Panc1 (cell line): ENCODE data around the gene CDC37L1. TPM values are rescaled to one million over a fixed set of nuclear protein-coding genes. Genes with fewer than 3 reads are reported as not detected.

Source experiments
- total RNA-seq: library from RNA; stranded (reverse); gene quantifications from one replicate; pipeline ENCODE4 v1.2.1, GENCODE V29; 2021; ENCODE audit not compliant: unreplicated experiment

Gene CDC37L1
- total RNA-seq, 1 experiment from 2014 or later, result 3.0 TPM

Other genes with a start within 250 kb of the CDC37L1 start
- gene SLC1A1, start 189.1 kb upstream of the CDC37L1 start, total RNA-seq, result 0.05 TPM
- 1.8 TPM for gene PLPP6, start 17.3 kb upstream of the CDC37L1 start, total RNA-seq
- 0.13 TPM for gene SPATA6L, start 13.1 kb upstream of the CDC37L1 start, total RNA-seq
- 15.9 TPM for gene AK3, start 61.6 kb downstream of the CDC37L1 start, total RNA-seq
- gene RCL1, start 113.4 kb downstream of the CDC37L1 start, total RNA-seq, result 11.2 TPM